Measurements from ENCODE around the gene FGF5.

DNA sequence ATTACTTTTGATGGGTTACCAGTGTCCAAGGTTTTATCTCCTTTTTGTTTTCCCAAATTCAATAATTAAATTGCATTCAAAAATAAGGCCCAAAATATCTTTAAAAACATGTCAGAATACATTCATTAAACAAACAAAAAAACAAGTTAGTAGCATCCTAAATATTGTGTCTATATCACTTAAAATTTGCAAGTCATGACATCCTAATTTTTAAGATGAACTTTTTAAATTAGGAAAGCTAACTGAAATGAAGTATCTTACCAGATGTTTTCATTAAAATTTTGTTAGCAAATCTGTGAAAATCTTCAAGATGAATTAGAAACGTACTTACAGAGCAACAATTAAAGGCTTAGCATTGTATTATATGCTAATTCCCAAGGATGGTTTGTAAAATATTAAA lies 68.1 kb downstream of the FGF5 start:
- TF ChIP-seq POLR2A (IDR thresholded peaks at IDR 0.05) = no peak
- TF ChIP-seq, protein P1, sequence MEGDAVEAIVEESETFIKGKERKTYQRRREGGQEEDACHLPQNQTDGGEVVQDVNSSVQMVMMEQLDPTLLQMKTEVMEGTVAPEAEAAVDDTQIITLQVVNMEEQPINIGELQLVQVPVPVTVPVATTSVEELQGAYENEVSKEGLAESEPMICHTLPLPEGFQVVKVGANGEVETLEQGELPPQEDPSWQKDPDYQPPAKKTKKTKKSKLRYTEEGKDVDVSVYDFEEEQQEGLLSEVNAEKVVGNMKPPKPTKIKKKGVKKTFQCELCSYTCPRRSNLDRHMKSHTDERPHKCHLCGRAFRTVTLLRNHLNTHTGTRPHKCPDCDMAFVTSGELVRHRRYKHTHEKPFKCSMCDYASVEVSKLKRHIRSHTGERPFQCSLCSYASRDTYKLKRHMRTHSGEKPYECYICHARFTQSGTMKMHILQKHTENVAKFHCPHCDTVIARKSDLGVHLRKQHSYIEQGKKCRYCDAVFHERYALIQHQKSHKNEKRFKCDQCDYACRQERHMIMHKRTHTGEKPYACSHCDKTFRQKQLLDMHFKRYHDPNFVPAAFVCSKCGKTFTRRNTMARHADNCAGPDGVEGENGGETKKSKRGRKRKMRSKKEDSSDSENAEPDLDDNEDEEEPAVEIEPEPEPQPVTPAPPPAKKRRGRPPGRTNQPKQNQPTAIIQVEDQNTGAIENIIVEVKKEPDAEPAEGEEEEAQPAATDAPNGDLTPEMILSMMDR (IDR thresholded peaks at IDR 0.05) = no peak
